Mesothelial cell of epicardium (in vitro differentiated cells): ENCODE measurements around the gene CACNA2D2. TPM values are rescaled to one million over a fixed set of nuclear protein-coding genes. Genes with fewer than 3 reads are reported as not detected.

Experiments used
- DNase-seq, 2 experiments: peaks; one replicate each; pipeline ENCODE4 v3.0.0; 2021; ENCODE audit warnings: low spot score in 2 of 2; ENCODE audit not compliant: unreplicated experiment in 2 of 2
- H3K27ac Mint-ChIP-seq: 2 replicates; pipeline ENCODE4 v1.8.0; 2021; ENCODE audit warnings: mixed read lengths
- H3K27me3 Mint-ChIP-seq: 2 replicates; pipeline ENCODE4 v1.8.0; 2021; ENCODE audit warnings: low read depth, mixed read lengths
- H3K36me3 Mint-ChIP-seq: 2 replicates; pipeline ENCODE4 v1.8.0; 2021; ENCODE audit warnings: mixed read lengths
- H3K4me1 Mint-ChIP-seq: 2 replicates; pipeline ENCODE4 v1.8.0; 2021; ENCODE audit warnings: mixed read lengths
- H3K4me3 Mint-ChIP-seq: 2 replicates; pipeline ENCODE4 v1.8.0; 2021; ENCODE audit warnings: mild to moderate bottlenecking, moderate library complexity, mixed read lengths
- H3K9me3 Mint-ChIP-seq: 2 replicates; pipeline ENCODE4 v1.8.0; 2021; ENCODE audit warnings: mixed read lengths
- total RNA-seq: library from RNA; stranded (reverse); gene quantifications from 3 replicates; pipeline ENCODE4 v1.2.1, GENCODE V29; 2021
- TF ChIP-seq, protein P1 (sequence below): fragments of 200-600 bp; sonication (generic); IDR thresholded peaks from one replicate; pipeline ENCODE4 v1.5.0; 2021; ENCODE audit warnings: antibody characterized with exemption; ENCODE audit not compliant: unreplicated experiment

The CACNA2D2 gene
- total RNA-seq, 1 donor from 2014 or later, result 10.8 TPM

DNA sequence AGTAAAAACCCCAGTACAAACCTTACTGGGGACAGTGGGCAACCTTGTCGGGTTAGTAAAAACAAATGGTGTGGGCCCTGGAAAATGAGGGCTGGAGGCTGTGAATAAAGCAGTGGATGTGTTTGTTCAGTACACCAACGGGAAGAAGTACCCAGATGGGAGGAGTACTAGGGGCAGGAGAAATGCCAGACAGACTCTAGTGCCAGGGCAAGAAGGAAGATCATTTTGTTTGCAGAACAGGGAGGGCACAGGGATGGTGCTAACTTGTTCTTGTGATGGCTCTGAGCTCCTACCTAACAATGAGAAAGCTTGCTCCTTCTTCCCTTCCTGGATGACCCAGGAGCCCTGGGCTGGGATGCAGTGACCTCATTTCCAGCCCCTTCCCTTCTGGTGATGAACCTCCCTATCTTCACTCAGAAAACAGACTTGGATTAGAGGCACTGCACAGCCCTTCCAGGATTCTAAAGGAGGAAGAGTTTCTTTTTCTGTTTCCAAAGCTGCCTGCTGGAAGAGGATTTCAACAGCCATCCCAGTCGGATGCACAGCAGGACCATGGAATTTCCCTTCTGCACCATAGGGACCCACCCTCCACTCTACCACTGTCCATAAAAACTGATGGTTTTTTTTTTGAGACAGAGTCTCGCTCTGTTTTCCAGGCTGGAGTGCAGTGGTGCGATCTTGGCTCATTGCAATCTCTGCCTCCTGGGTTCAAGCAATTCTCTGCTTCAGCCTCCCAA, 168.9 kb downstream of the CACNA2D2 start:
- Mint-ChIP-seq H3K36me3 (peaks cover 5% of the 10 kb centered on the region), H3K27me3 (peaks cover 11% of the 10 kb centered on the region), H3K9me3 (no peaks in the 10 kb centered on the region), H3K27ac (no peak overlapping the region), H3K4me3 (peak overlapping the region; percentile 30), H3K4me1 (peaks cover 38% of the 10 kb centered on the region)
- DNase-seq, result no peak
- TF ChIP-seq, protein P1, sequence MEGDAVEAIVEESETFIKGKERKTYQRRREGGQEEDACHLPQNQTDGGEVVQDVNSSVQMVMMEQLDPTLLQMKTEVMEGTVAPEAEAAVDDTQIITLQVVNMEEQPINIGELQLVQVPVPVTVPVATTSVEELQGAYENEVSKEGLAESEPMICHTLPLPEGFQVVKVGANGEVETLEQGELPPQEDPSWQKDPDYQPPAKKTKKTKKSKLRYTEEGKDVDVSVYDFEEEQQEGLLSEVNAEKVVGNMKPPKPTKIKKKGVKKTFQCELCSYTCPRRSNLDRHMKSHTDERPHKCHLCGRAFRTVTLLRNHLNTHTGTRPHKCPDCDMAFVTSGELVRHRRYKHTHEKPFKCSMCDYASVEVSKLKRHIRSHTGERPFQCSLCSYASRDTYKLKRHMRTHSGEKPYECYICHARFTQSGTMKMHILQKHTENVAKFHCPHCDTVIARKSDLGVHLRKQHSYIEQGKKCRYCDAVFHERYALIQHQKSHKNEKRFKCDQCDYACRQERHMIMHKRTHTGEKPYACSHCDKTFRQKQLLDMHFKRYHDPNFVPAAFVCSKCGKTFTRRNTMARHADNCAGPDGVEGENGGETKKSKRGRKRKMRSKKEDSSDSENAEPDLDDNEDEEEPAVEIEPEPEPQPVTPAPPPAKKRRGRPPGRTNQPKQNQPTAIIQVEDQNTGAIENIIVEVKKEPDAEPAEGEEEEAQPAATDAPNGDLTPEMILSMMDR, result no peak

DNA sequence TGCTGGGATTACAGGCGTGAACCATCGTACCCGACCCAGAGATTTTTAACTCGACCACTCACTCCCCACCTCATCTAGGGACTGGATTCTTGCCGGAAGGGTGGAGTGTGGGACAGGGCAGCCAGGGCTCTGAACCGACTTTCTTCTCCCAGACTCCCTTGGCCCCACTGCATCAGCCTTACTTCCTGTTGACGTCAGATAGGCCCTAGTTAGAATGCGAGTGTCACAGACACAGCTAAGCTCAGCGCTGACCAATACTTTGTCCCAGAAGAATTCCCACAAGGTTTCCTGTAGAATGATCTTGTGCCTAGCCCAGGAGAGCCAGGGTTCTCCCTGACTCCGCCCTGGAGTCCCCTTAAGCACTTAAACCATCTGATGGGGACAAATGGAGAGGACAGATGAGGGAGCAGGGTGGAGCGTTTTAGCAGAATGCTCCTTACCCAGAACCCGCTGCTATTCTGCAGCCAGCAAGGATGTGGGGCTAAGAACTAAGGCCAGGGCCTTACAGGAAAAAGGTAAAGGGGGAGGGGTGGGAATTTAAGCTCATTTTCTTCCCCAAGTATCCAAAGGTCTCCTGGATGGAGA, 169.6 kb downstream of the CACNA2D2 start:
- Mint-ChIP-seq H3K9me3 (no peaks in the 10 kb centered on the region), H3K36me3 (peaks cover 5% of the 10 kb centered on the region), H3K27me3 (peaks cover 4% of the 10 kb centered on the region), H3K27ac (peak overlapping the region; percentile 67), H3K4me3 (no peak overlapping the region), H3K4me1 (peaks cover 34% of the 10 kb centered on the region)
- TF ChIP-seq, protein P1, result no peak
- DNase-seq, result no peak

DNA sequence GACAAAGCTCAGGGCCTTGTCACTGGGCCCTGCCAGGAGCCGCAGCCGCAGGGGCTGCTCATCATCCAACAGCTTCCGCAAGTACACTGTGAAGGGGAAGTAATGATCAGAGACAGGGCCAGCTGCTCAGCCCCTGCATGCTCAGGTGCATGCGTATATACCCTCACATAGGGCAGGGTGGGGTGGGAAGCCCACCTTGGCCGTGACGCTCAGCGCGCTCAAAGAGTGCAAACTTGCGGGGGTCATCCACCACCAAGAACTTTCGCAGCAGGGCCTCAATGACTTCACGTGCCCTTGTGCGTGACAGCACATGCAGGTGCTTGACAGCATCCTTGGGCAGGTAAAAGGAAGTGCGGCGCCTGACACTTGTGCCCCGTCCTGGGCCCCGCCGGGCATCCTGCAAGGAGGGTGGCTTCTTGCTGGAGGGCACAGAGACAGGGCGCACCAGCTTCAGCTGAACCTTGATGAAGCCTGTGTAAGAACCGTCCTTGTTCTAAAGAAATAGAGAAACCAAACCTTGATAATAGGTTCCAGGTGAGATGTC, 172.0 kb downstream of the CACNA2D2 start:
- Mint-ChIP-seq H3K27me3 (no peaks in the 10 kb centered on the region), H3K4me1 (peaks cover 32% of the 10 kb centered on the region), H3K4me3 (no peak overlapping the region), H3K27ac (no peak overlapping the region), H3K36me3 (peaks cover 5% of the 10 kb centered on the region), H3K9me3 (no peaks in the 10 kb centered on the region)
- TF ChIP-seq, protein P1, result no peak
- no peak for DNase-seq

DNA sequence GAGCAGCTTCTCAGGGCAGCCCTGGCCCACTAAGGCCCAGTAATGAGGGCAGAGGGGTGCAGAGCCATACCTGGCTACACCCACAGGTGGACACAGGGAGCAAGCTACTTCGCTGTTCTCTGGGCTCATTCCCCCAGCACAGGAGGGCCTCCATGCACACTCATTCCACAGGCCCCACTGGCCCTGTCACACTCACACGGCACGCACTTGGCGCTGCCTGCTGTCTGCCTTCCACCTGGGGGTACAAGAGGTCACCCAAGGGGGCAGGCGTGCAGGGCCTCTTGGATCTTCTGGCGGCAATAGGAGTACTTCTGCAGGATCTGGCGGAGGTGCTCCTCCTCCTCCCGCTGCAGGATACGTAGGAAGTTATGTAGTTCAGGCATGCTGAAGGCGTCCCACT, 173.1 kb downstream of the CACNA2D2 start:
- Mint-ChIP-seq H3K4me1 (peaks cover 24% of the 10 kb centered on the region), H3K36me3 (peaks cover 5% of the 10 kb centered on the region), H3K27ac (no peak overlapping the region), H3K27me3 (no peaks in the 10 kb centered on the region), H3K9me3 (no peaks in the 10 kb centered on the region), H3K4me3 (no peak overlapping the region)
- DNase-seq, result no peak
- TF ChIP-seq, protein P1, result no peak

DNA sequence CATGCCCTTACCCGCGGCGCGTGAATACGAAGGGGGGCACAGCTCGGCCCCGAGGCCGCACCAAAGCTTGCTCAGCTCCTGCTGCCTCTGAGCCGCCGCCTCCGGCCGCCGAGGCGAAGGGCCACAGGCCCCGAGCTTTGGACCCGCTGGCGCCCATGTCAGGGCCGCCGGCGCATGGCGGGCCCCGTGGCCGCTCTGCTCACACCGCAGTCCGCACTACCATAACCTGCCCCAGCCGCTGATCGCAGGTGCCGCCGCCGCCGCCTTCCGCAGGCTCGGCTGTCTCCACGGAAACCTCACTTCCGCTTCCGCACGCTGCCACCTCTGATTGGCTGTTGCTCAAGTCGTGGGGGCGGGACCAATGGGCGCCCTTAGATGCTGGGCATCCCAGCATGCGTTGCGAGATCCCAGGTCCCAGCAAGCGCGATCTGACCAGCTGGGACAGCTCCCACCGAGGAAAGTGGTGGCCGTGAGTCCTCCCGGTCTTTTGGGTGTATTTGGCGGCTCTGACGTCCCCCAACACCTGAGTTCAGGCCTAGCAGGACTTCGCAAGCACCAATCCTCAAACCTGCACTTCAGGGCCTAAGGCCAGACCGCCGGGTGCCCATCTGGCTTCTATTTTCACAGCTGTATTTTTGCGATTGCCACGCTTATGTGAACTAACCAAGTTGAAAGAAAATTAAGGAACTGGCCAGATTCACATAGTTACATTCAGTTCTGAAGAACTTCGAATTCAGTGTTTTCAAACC, 175.3 kb downstream of the CACNA2D2 start, which contains the start of gene TUSC2:
TSS of gene TUSC2 (minus strand) at position 281 of the 749 bp plus-strand sequence. CDS start at position 157, 124 bp downstream.
- Mint-ChIP-seq H3K9me3 (no peaks in the 10 kb centered on the region), H3K27ac (peak within 1 kb of the TSS; percentile 90), H3K4me1 (peaks cover 20% of the 10 kb centered on the region), H3K4me3 (peak within 1 kb of the TSS; percentile 90), H3K27me3 (no peaks in the 10 kb centered on the region), H3K36me3 (peaks cover 5% of the 10 kb centered on the region)
- TF ChIP-seq, protein P1, result no peak
- peak; percentile 91 to 94 for DNase-seq
